Mesenchymal stem cell (in vitro differentiated cells and primary cell): ENCODE results near the gene RGS18.

ENCODE experiments used
- DNase-seq: peaks from one replicate; pipeline ENCODE4 v3.0.0-alpha.2; 2013
- H2AFZ ChIP-seq: one replicate; pipeline ENCODE4 v1.6.1; 2013; ENCODE audit warnings: low read depth, mild to moderate bottlenecking, control low read depth, inconsistent platforms, low read length, moderate library complexity
- H2AK5ac ChIP-seq: 2 replicates; pipeline ENCODE4 v1.6.1; 2013; ENCODE audit warnings: low read length, moderate library complexity, mild to moderate bottlenecking, inconsistent platforms; ENCODE audit not compliant: severe bottlenecking
- H2BK120ac ChIP-seq: one replicate; pipeline ENCODE4 v1.6.1; 2013; ENCODE audit warnings: low read depth, mild to moderate bottlenecking, inconsistent platforms, low read length, moderate library complexity
- H2BK12ac ChIP-seq, 2 experiments: one replicate each; pipeline ENCODE4 v1.6.1; 2013; ENCODE audit warnings: inconsistent platforms in 2 of 2, low read length in 2 of 2, mild to moderate bottlenecking in 2 of 2, moderate library complexity in 2 of 2, control low read depth in 1 of 2
- H2BK15ac ChIP-seq: one replicate; pipeline ENCODE4 v1.6.1; 2013; ENCODE audit warnings: mild to moderate bottlenecking, low read depth, inconsistent platforms; ENCODE audit not compliant: poor library complexity, severe bottlenecking
- H2BK5ac ChIP-seq: 2 replicates; pipeline ENCODE4 v1.6.1; 2013; ENCODE audit warnings: low read depth, mild to moderate bottlenecking, low read length, control low read depth, inconsistent platforms; ENCODE audit not compliant: poor library complexity, severe bottlenecking
- H3K14ac ChIP-seq, 2 experiments: one replicate each; pipeline ENCODE4 v1.6.1; 2013; ENCODE audit warnings: inconsistent platforms in 2 of 2, low read length in 2 of 2, control low read depth in 1 of 2, mild to moderate bottlenecking in 1 of 2, moderate library complexity in 1 of 2
- H3K18ac ChIP-seq, 2 experiments: one replicate each; pipeline ENCODE4 v1.6.1; 2013; ENCODE audit warnings: inconsistent platforms in 2 of 2, low read length in 2 of 2, control low read depth in 1 of 2, low read depth in 1 of 2, mild to moderate bottlenecking in 1 of 2
- H3K23ac ChIP-seq, 2 experiments: one replicate each; pipeline ENCODE4 v1.6.1; 2013; ENCODE audit warnings: inconsistent platforms in 2 of 2, low read length in 2 of 2, mild to moderate bottlenecking in 2 of 2, moderate library complexity in 2 of 2, control low read depth in 1 of 2
- H3K27ac ChIP-seq: 2 replicates; pipeline ENCODE4 v1.5.1; 2013; ENCODE audit warnings: mild to moderate bottlenecking, moderate library complexity, low read length, control low read depth, inconsistent platforms; ENCODE audit not compliant: poor library complexity, severe bottlenecking
- H3K27me3 ChIP-seq, 2 experiments: 2 replicates each; pipeline versions ENCODE4 v1.6.1 to v1.7.0; 2013; ENCODE audit warnings: low read length in 2 of 2, mild to moderate bottlenecking in 2 of 2, moderate library complexity in 2 of 2, control low read depth in 1 of 2, inconsistent platforms in 1 of 2; ENCODE audit not compliant: control insufficient read depth in 1 of 2, insufficient read depth in 1 of 2
- H3K36me3 ChIP-seq, 2 experiments: 2 replicates each; pipeline versions ENCODE4 v1.6.1 to v1.7.0; 2013; ENCODE audit warnings: low read length in 2 of 2, control low read depth in 1 of 2, inconsistent platforms in 1 of 2, low read depth in 1 of 2, mild to moderate bottlenecking in 1 of 2; ENCODE audit not compliant: insufficient read depth in 2 of 2, control insufficient read depth in 1 of 2
- H3K4ac ChIP-seq, 2 experiments: one replicate each; pipeline ENCODE4 v1.6.1; 2013; ENCODE audit warnings: inconsistent platforms in 2 of 2, low read length in 2 of 2, mild to moderate bottlenecking in 2 of 2, moderate library complexity in 2 of 2, control low read depth in 1 of 2, low read depth in 1 of 2
- H3K4me1 ChIP-seq: 2 replicates; pipeline ENCODE4 v1.6.1; 2013; ENCODE audit warnings: low read depth, low read length, control low read depth; ENCODE audit not compliant: control insufficient read depth, insufficient read depth
- H3K4me2 ChIP-seq: 2 replicates; pipeline ENCODE4 v1.6.1; 2013; ENCODE audit warnings: low read length, mild to moderate bottlenecking, inconsistent platforms; ENCODE audit not compliant: poor library complexity, severe bottlenecking
- H3K4me3 ChIP-seq, 2 experiments: 2 replicates each; pipeline versions ENCODE4 v1.5.1 to v1.7.0; 2013; ENCODE audit warnings: low read length in 2 of 2, mild to moderate bottlenecking in 2 of 2, control low read depth in 1 of 2, low read depth in 1 of 2; ENCODE audit not compliant: insufficient read depth in 1 of 2
- H3K79me1 ChIP-seq: replicated peaks from 2 replicates; pipeline ENCODE4 v1.6.1; 2013; ENCODE audit warnings: mild to moderate bottlenecking, control low read depth, low read length, inconsistent platforms; ENCODE audit not compliant: poor library complexity, severe bottlenecking
- H3K9ac ChIP-seq: 2 replicates; pipeline ENCODE4 v1.7.0; 2013; ENCODE audit warnings: mild to moderate bottlenecking, low read length, moderate library complexity
- H3K9me3 ChIP-seq: 2 replicates; pipeline ENCODE4 v1.7.0; 2013; ENCODE audit warnings: mild to moderate bottlenecking, low read length; ENCODE audit not compliant: control insufficient read depth
- H4K8ac ChIP-seq: one replicate; pipeline ENCODE4 v1.6.1; 2013; ENCODE audit warnings: inconsistent platforms, mild to moderate bottlenecking, low read length, moderate library complexity
- H4K91ac ChIP-seq: one replicate; pipeline ENCODE4 v1.6.1; 2013; ENCODE audit warnings: mild to moderate bottlenecking, low read length, inconsistent platforms
- WGBS: methylation state at CpG from one replicate; pipeline ENCODE4 v1.1.7; 2013; ENCODE audit warnings: mixed read lengths; 5-methylcytosine and 5-hydroxymethylcytosine counted together

RGS18 gene

DNA sequence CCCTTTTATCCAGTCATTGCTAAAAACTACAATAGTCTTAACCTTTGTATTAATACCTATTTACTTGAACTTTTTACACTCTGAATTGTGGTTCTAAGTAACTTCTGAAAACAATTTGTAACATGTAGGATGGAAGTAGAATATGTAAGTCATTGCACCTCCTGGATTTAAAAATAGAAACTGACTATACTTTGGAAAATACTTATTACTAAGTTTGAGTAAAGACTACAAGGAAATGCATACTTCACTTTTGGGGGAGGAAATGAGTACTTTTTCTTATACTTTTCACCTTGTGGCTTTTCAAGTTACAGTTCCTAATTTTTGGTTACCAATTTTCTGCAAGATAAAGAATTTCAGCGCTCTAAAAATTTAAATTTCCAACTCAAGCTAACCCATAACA lies 8.7 kb downstream of the RGS18 start:
- WGBS = 100% methylated on average over 1 of the region's 1 CpG

DNA sequence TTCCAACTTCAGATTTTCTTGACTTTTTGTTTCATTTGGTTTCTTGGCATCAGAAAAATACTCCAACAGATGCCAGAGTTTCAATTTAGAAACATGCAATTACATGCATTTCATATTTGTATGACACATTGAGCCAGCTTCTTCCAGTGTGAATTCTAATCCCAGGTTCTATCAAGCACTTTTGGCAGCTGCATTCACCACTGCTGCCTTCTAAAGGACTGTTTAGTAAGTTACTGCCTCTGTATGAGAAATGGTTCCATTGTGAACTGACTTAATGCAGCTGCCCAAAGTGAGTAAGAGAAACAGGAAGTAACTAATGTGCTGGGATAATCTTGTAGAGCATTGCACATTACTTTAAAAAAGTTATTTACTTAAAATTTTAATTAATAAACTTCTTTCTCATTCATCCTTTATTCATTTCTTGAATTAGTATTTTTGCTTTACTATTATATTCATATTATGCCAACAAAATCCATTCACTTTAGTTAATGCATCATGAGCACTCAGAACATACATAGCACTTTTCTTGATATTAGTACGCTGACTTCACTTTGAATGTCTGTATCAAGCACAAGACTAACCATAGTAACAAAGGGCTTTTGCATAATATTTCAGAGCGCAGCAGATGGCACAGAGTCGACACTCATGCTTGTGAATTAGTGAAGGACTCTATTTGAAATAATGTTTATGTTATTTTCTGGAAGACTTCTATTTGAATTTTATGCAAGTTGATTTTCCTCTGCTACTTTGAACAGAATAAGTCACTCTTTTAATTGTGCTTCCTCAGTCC lies 9.8 kb downstream of the RGS18 start:
- H3K9ac ChIP-seq = no peak overlapping the region
- H4K8ac ChIP-seq = no peak overlapping the region
- H4K91ac ChIP-seq = no peak overlapping the region
- no peak overlapping the region for H3K4me2 ChIP-seq
- no peak overlapping the region for H2BK5ac ChIP-seq
- no peaks in the 10 kb centered on the region for H3K27me3 ChIP-seq
- H3K27ac ChIP-seq = no peak overlapping the region
- H2BK15ac ChIP-seq = no peak overlapping the region
- no peaks in the 10 kb centered on the region for H3K36me3 ChIP-seq
- H3K4me3 ChIP-seq = no peak overlapping the region
- no peaks in the 10 kb centered on the region for H3K4me1 ChIP-seq
- H3K9me3 ChIP-seq = peaks cover 3% of the 10 kb centered on the region
- H2BK12ac ChIP-seq = no peak overlapping the region
- no peaks in the 10 kb centered on the region for H3K79me1 ChIP-seq
- no peak overlapping the region for H3K18ac ChIP-seq
- H3K23ac ChIP-seq = no peak overlapping the region
- H2AFZ ChIP-seq = no peak overlapping the region
- 98% methylated on average over 3 of the region's 3 CpGs for WGBS
- no peak overlapping the region for H2AK5ac ChIP-seq
- DNase-seq = peak; percentile 26
- no peak overlapping the region for H3K4ac ChIP-seq
- no peak overlapping the region for H3K14ac ChIP-seq
- no peak overlapping the region for H2BK120ac ChIP-seq

More for the DNA sequence above, 8.7 kb downstream of the RGS18 start:
- Histone ChIP-seq H3K18ac (no peak overlapping the region), H3K4ac (no peak overlapping the region), H2BK5ac (no peak overlapping the region), H2BK12ac (no peak overlapping the region), H2AFZ (no peak overlapping the region), H4K91ac (no peak overlapping the region), H4K8ac (no peak overlapping the region), H3K79me1 (no peaks in the 10 kb centered on the region), H3K27ac (no peak overlapping the region), H2BK120ac (no peak overlapping the region), H2AK5ac (no peak overlapping the region), H3K4me1 (no peaks in the 10 kb centered on the region), H3K23ac (no peak overlapping the region), H3K36me3 (no peaks in the 10 kb centered on the region), H3K9me3 (peaks cover 3% of the 10 kb centered on the region), H3K4me2 (no peak overlapping the region), H3K4me3 (no peak overlapping the region), H2BK15ac (no peak overlapping the region), H3K14ac (no peak overlapping the region), H3K9ac (no peak overlapping the region), H3K27me3 (no peaks in the 10 kb centered on the region)
- DNase-seq = no peak

DNA sequence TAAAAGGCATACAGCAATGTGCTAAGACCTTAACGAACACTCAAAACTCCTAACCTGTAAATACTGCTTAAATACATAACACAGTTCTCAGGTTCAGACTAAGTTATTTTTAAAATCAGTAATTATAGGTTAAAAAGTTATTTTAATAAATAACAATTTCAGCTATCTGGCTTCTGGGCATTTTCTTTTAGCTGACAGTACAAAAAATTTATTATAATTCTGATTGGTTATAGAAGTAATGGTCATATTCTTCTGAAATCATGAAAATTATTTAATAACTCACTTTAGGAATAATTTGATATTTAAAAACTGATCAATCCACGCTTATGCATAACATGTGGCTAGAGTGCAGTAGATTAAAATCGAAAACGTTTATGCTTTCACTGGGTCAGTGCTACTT lies 10.7 kb downstream of the RGS18 start:
- H3K27ac ChIP-seq = no peak overlapping the region
- H2AK5ac ChIP-seq = no peak overlapping the region
- H3K9ac ChIP-seq = no peak overlapping the region
- H3K4ac ChIP-seq = no peak overlapping the region
- no peak overlapping the region for H3K23ac ChIP-seq
- H3K9me3 ChIP-seq = peaks cover 3% of the 10 kb centered on the region
- no peaks in the 10 kb centered on the region for H3K36me3 ChIP-seq
- 100% methylated on average over 1 of the region's 4 CpGs for WGBS
- no peak for DNase-seq
- H4K8ac ChIP-seq = no peak overlapping the region
- H3K4me2 ChIP-seq = no peak overlapping the region
- H4K91ac ChIP-seq = no peak overlapping the region
- no peak overlapping the region for H3K18ac ChIP-seq
- H2AFZ ChIP-seq = no peak overlapping the region
- no peak overlapping the region for H3K4me3 ChIP-seq
- H3K27me3 ChIP-seq = no peaks in the 10 kb centered on the region
- H2BK5ac ChIP-seq = no peak overlapping the region
- no peak overlapping the region for H2BK120ac ChIP-seq
- no peak overlapping the region for H2BK15ac ChIP-seq
- H3K4me1 ChIP-seq = no peaks in the 10 kb centered on the region
- H2BK12ac ChIP-seq = no peak overlapping the region
- H3K14ac ChIP-seq = no peak overlapping the region
- no peaks in the 10 kb centered on the region for H3K79me1 ChIP-seq

DNA sequence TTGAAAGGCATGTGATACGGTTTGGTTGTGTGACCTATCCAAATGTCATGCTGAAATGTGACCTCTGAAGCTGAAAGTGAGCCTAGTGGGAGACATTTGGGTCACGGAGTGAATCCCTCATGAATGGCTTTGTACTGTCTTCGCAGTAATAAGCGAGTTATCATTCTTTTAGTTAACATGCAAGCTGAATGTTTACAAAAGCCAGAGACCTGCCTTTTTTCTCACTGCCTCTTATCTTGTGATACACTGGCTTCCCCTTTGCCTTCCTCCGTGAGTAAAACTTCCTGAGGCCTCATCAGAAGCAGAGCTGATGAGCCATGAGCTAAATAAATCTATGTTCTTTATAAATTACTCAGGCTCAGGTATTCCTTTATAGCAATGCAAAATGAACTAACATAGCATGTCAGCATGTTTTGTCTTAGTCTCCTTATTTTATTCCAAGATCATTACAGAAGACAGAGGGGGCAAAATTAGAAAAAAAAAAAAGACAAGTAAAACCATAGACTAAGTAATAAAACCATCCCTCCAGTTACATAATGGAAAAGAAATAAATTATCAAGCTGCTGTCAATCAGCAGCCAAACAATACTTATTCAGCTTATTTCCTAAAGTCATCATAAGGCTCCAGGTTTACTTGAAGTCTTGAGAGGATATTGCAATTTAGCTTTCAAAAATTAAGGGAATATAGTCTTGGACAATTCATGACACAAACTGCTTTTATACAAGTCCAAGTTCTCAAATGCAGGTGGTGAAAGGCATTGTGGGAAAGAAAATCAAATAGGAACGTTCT lies 12.1 kb downstream of the RGS18 start:
- no peaks in the 10 kb centered on the region for H3K36me3 ChIP-seq
- H3K4me2 ChIP-seq = no peak overlapping the region
- H2BK120ac ChIP-seq = no peak overlapping the region
- H2AK5ac ChIP-seq = no peak overlapping the region
- H3K27me3 ChIP-seq = no peaks in the 10 kb centered on the region
- H3K14ac ChIP-seq = no peak overlapping the region
- no peak overlapping the region for H2BK5ac ChIP-seq
- no peak overlapping the region for H4K91ac ChIP-seq
- no peak overlapping the region for H4K8ac ChIP-seq
- peaks cover 3% of the 10 kb centered on the region for H3K9me3 ChIP-seq
- no peak overlapping the region for H3K18ac ChIP-seq
- no peaks in the 10 kb centered on the region for H3K4me1 ChIP-seq
- H3K4ac ChIP-seq = no peak overlapping the region
- 55% methylated on average over 5 of the region's 6 CpGs for WGBS
- no peak overlapping the region for H2AFZ ChIP-seq
- H3K4me3 ChIP-seq = no peak overlapping the region
- no peak overlapping the region for H3K23ac ChIP-seq
- no peak overlapping the region for H3K27ac ChIP-seq
- H3K79me1 ChIP-seq = no peaks in the 10 kb centered on the region
- no peak overlapping the region for H2BK12ac ChIP-seq
- H3K9ac ChIP-seq = no peak overlapping the region
- no peak overlapping the region for H2BK15ac ChIP-seq
- DNase-seq = peak; percentile 26
